ENCODE measurements around the gene USP9X. TPM values are rescaled to one million over a fixed set of nuclear protein-coding genes. Genes with fewer than 3 reads are reported as not detected.
"Not testable (repeated sequence)": the region's sequence is repeated elsewhere in the genome, so short reads cannot be mapped to it uniquely, and the experiment has no call there.

USP9X gene
- 45.5 and 47.3 TPM in 2 replicates for total RNA-seq

DNA sequence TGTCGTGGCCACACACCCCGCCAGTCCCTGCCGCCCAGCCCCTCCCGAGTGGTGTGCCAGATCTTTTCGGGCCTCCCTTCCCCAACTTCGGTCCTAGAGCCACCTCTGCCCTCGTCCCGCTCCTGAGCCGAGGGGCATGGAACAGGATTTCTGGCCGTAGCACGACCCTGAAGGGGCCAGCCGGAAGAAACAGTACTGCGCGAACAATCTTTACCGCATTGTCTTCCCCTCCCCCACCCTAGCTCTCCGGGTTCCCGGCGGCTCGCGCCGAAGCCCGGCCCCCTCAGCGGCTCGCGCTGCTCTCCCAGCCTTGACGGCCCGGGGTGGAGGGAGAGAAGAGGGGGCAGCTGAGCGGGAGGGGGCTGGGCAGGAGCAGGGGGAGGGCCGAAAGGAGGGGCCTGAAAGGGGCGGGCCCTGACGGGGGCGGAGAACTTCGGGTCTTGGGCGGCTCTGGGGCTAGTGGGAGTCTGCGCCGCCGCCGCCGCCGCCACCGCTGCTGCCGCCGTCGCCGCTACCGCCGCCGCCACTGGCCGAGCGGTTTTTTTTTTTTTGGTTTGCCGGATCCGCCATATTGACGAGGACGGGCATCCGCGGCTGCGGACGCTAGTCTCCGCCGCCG, at the start of gene USP9X:
Gene USP9X (plus strand): TSS at position 553 of the 619 bp plus-strand sequence. CDS start 38,184 bp downstream, outside the sequence.
- intact Hi-C loops (cut with micrococcal nuclease), result loop anchor here (1.0 to 10.0 kb wide), 10 partner anchors 30 to 990 kb away; partner anchors contain the start of genes ATP6AP2, BCOR, CASK and CXorf38

DNA sequence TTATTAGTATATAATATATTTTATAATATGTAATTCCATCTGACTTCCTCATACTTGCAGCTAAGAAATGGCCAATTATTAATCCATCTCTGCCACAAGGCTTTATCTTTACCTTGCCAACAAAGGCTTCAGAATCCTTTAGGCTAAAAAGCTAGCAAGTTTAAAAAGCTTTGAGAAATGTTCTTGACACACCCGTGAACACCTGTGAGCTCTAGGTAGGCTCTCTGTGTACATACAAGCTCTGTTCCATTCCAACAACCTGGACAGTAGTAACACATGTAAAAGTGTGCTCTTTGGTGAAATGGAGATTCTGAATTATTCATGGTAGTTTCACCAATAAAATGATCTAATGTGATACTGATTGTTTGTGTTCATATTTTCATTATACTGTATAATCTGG, 49.7 kb upstream of the USP9X start:
- intact Hi-C loops (cut with micrococcal nuclease), result no loop called here

DNA sequence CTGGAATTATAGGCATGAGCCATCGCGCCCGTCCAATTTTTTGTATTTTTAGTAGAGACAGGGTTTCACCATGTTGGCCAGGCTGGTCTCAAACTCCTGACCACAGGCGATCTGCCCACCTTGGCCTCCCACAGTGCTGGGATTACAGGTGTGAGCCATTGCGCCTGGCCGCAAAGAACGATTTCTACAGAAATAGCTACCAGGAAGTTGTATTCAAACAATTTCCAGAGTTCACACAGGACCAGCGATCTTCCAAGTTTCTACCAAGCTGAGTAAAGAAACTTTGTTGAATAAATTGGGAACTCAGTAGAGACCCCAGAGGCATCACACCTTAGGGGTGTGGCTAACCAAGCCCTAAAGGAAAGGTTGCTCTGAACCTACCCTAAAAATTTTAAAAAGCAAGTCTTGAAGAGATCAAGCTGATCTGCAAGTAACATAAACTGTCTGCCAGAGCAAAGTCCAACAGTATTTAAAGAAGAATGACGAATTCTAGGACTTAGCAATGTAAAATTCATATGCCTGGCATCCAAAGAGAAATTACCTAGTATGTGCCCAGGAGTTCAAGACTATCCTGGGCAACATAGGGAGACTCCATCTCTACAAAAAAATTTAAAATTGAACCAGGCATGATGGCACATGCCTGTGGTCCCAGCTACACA, 48.4 kb upstream of the USP9X start:
- intact Hi-C loops (cut with micrococcal nuclease), result no loop called here

GRCh38 chrX:41043196-41043595, 42.0 kb upstream of the USP9X start:
- intact Hi-C loops (cut with micrococcal nuclease), result no loop called here

GRCh38 chrX:41043674-41044345, 41.4 kb upstream of the USP9X start:
- intact Hi-C loops (cut with micrococcal nuclease), result no loop called here

DNA sequence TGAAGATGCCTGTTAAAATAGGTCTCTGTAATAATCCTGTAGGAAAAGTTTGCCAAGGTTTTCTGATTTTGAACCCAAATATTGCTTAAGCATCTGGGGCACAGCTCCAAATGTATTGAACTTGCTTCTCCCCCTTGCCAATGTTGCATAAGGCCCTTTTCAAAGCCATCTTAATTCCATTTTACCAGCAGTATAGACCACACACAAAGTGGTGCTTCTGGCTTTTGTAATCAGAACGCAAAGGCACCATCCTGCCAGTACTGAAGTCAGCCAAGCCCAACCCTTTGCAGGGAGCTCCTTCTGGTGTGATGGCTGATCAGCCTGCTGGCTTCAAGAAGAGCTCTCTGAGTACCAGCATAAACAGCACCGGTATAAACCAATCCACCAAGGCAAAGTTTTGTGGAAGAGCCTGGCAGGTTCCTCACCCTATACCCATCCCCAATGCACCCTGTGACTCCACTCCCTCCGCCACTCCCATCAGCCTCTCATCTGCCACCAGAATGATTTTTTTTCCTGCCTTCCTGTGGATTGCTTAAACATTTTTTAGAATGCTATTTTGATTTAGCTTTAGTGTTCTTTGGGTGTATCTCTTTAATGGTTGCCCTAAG, 39.2 kb upstream of the USP9X start:
- intact Hi-C loops (cut with micrococcal nuclease), result no loop called here

DNA sequence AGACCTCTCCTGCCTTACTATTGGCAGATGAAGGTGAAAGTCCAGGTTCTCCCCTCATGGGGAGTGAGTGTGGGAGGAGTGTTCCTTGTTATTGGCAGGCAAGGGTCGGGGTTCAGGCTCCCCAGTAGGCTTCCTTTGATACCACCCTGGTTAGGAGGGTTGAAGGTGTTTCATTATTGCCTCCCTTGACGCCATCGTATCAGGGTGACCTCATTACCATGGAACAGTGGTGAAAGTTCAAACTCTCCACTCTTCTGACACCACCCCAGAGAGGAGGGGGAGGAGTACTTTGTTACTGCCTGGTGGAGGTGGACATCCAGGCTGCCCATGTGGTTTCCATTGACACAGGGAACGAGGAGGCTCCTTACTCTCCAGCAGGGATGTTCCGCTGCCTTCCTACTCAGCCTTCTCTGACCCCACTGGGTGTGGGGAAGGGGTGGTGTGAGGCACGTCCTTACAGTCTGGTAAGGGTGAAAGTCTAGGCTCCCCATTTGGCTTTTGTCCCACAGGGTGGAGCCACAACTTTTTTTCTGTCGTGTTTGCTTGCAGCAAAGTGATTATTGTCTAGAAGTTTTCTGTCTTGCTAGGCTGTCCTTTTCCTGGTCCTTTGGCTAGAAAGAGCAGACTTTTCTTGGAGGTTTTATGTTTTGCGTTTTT, 37.2 kb upstream of the USP9X start:
- intact Hi-C loops (cut with micrococcal nuclease), result no loop called here

DNA sequence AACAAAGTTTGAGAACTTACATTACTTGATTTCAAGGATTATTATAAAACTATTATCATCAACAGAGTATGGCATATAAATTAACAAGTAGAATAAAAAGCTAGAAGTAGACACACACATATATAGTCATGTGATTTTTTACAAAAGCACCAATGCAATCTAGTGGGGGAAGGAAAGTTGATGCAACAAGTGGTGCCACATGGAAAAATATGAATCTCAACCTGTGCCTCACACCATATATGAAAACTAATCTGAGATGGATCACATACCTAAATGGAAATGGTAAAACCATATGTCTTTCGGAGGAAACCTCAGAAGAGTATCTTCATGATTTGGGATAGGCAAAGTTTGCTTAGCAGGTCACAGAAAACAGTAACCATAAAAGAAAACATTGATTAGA, 34.9 kb upstream of the USP9X start:
- intact Hi-C loops (cut with micrococcal nuclease), result no loop called here

DNA sequence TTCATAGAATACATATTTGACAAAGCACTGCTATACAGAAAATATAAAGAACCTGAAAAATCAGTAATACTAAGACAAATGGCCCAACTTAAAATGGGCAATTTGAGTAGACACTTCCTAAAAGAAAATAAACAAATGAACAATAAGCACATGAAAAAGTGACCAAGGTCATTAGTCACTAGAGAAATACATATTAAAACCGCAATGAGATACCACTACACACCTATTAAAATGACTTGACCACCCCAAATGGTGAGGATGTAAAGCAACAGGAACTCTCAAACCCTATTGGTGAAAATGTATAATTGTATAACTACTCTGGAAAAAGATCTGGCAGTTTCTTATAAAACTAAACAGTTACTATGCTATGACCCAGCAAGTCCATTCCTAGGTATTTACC, 34.0 kb upstream of the USP9X start:
- intact Hi-C loops (cut with micrococcal nuclease), result no loop called here

DNA sequence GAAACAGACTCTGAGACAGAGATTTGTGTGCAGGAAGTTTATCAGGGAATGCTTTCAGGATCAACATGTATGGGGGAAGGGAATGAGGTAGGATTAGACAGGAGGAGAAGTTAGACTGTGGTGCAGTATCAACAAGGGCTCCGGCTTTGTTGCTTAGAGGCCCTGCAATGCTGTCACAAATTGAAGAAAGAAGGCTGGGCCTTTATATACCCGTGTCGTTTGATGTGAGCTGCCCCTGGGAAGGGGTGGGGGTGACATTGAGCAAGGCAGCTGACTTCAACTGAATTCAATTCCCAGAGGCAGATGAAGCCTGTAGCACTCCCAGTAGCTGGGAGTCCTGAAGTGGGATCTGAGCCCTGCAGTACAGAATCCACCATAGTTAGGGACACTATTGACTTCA, 29.5 kb upstream of the USP9X start:
- intact Hi-C loops (cut with micrococcal nuclease), result no loop called here

GRCh38 chrX:41063276-41063675, 22.0 kb upstream of the USP9X start:
- intact Hi-C loops (cut with micrococcal nuclease), result not testable (repeated sequence)

DNA sequence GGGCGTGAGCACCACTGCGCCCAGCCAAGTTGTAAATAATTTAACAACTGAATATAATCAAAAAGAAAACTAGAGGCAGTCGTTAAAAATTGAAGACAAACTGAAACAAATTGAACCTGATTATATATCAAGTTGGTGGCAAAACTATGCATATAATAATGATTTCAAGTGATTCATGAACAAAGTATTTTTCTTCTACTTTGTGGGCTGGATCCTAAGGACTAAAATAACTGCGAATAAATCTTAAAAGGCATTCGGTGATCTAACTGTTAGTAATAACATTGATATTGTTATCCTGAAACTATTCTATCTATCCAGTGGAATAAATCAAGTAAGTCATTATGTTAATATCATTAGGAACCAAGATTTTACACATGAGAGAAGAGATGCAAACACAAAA, 21.2 kb upstream of the USP9X start:
- intact Hi-C loops (cut with micrococcal nuclease), result no loop called here

GRCh38 chrX:41066391-41066790, 18.9 kb upstream of the USP9X start:
- intact Hi-C loops (cut with micrococcal nuclease), result no loop called here

GRCh38 chrX:41066969-41067368, 18.3 kb upstream of the USP9X start:
- intact Hi-C loops (cut with micrococcal nuclease), result no loop called here

- intact Hi-C loops (cut with micrococcal nuclease), result no loop called here
These were observed 17.5 kb upstream of the USP9X start for GRCh38 chrX:41067721-41068120.

GRCh38 chrX:41076742-41077141, 8.5 kb upstream of the USP9X start:
- intact Hi-C loops (cut with micrococcal nuclease), result no loop called here

- intact Hi-C loops (cut with micrococcal nuclease), result loop anchor here (5.0 to 10.0 kb wide), 2 partner anchors 150 to 987 kb away; partner anchors contain the start of gene BCOR
These were observed 3.4 kb upstream of the USP9X start for GRCh38 chrX:41081821-41082220.

DNA sequence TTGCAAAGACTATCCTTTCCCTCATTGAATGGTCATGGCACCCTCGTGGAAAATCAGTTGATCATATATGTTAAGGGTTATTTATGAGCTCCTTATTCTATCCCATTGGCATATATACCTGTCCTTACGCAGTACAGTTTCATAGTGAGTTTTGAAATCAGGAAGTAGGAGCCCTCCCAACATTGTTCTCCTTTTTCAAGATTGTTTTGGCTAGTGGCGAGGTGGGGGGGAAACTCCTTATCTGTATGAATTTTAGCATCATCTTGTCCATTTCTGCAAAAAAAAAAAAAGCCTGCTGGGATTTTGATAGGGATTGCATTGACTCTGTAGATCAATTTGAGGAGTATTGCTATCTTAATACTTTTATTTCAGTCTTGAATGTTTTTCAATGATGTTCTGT, 2.5 kb upstream of the USP9X start:
- intact Hi-C loops (cut with micrococcal nuclease), result loop anchor here (5.0 to 10.0 kb wide), 2 partner anchors 150 to 988 kb away; partner anchors contain the start of gene BCOR

DNA sequence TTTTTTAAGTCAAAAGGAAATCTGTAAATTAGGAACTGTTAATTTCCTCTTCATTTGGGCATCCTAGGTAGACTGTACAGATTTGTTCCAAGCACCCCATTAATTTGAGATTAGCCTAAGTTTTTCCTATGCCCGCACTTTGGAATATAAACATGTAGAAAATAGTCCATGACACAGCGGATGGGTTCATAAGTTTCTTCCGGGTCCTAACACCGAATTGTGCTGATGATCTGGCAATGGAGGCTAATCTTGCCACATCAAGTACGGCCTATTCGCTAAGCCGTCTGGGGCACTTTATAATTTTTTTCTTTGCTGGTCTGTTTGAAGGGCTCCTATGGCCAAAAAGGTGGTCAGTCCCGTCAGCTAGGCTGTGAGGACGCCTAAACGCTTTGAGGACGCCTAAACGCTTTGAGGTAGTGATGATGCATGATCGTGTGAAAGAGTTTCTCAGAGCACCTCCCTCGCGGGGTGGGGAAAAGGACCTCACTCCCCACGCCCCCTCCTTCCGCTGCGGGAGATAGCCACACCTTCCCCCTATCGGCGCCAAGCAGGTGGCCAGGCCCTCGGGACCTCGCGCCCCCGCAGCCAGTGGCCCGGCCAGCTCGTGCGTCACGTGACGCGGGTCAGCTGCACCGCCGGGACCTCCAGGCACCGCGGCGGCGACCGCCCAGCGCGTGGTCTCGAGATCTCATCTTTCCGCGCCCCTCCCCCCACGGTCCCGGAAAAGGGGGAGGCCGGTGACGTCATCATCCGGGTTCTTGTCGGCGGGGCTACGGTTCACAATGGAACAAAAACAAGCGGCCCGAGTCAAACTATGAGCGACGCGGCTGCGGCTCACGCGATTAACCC, 977 bp upstream of the USP9X start:
- intact Hi-C loops (cut with micrococcal nuclease), result loop anchor here (1.0 to 10.0 kb wide), 6 partner anchors 31 to 989 kb away; partner anchors contain the start of genes ATP6AP2, BCOR and CASK

GRCh38 chrX:41085512-41085877, 250 bp downstream of the USP9X start:
- intact Hi-C loops (cut with micrococcal nuclease), result loop anchor here (1.0 to 10.0 kb wide), 7 partner anchors 250 to 991 kb away; partner anchors contain the start of genes ATP6AP2, BCOR, CASK and CXorf38

All from T-helper 1 cell treated with Interleukin-12 subunit alpha and Interleukin-12 subunit beta and Interleukin-4 antibody, amounts not matched to agents 30 ng/mL and 1 ng/mL, for 36 hours (primary cell).